ENCODE results near the gene PSMD7.
A peak's percentile ranks its signal among the peaks of the same experiment; 100 is the strongest.

Gene PSMD7

DNA sequence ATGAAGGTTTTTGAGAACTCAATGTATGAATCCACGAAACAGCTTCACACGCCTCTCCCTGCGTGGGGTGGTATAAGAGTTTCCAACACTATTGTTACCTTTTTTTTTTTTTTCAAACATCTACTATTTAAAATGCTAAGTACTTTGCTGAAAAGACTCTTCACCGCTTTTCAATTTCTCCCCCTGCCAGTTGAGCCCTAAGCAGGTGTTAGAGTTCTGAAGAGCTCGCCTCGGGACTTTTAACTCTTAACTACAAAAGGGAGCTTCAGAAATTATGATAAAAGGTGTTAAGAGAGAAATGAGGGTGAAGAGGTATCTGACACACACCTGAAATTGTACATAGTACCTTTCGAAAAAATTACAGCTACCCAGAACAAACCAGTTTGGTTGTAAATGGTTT is 20.9 kb upstream of the PSMD7 start:
- Histone ChIP-seq H3K27ac (ENCODE audit: low read depth, low read length) (peak overlapping the region; percentile 36; the same call in 1 of the 2 replicates), H3K27me3 (ENCODE audit: insufficient read depth, low read length) (no peaks in the 10 kb centered on the region), H3K36me3 (ENCODE audit: insufficient read depth, low read length) (no peaks in the 10 kb centered on the region), H3K9me3 (ENCODE audit: insufficient read depth, low read depth, low read length) (no peaks in the 10 kb centered on the region), H3K4me3 (ENCODE audit: low read length) (peak overlapping the region; percentile 29; the same call in 1 of the 2 replicates), H3K9ac (ENCODE audit: low read depth, low read length) (0 out of 2 replicates have a peak overlapping the region, but pooled peaks have one; percentile 16), H3K4me1 (ENCODE audit: insufficient read depth, low read length) (peaks cover 12% of the 10 kb centered on the region)
- 44% methylated on average over 2 of the region's 7 CpGs for WGBS

DNA sequence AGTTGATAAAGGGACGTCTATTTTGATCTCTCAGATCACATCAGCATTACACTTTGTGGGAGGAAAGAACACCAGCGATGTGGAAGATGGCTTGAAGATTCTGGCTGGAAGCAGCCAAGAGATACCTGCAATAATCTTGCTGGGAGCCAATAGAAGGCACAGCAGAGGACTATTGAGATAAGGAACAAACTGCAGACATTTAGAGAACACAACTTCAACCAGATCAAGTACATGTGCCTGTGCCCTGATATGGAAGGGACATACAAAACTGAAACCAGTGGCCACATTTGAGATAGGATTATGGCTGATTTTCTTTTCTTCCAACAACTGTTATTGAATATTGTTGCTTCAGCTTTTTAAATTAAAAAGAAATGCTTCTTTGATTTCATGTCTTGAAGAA is 18.6 kb upstream of the PSMD7 start:
- Histone ChIP-seq H3K27ac (ENCODE audit: low read depth, low read length) (no peak overlapping the region), H3K36me3 (ENCODE audit: insufficient read depth, low read length) (no peaks in the 10 kb centered on the region), H3K9me3 (ENCODE audit: insufficient read depth, low read depth, low read length) (no peaks in the 10 kb centered on the region), H3K4me1 (ENCODE audit: insufficient read depth, low read length) (peaks cover 21% of the 10 kb centered on the region), H3K9ac (ENCODE audit: low read depth, low read length) (no peak overlapping the region), H3K4me3 (ENCODE audit: low read length) (no peak overlapping the region), H3K27me3 (ENCODE audit: insufficient read depth, low read length) (no peaks in the 10 kb centered on the region)
- 90% methylated on average over 2 of the region's 2 CpGs for WGBS

DNA sequence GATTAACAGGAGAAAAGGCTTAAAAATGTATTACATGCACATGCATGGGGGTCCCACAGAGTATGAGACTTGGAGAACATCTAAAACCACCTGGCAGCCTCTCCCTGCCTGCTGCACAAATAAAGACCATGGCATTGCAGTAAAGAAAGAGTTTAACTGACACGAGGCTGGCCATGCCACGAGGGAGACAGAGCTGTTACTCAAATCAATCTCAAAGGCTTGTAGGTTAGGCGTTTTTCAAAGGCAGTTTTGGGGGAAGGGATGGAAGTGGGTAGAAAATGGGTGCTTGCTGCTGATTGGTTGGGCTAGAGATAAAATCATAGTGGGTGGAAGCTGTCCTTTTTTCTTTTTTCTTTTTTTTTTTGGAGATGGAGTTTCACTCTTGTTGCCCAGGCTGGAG is 17.3 kb upstream of the PSMD7 start:
- Histone ChIP-seq H3K4me3 (ENCODE audit: low read length) (no peak overlapping the region), H3K9ac (ENCODE audit: low read depth, low read length) (no peak overlapping the region), H3K27ac (ENCODE audit: low read depth, low read length) (no peak overlapping the region), H3K4me1 (ENCODE audit: insufficient read depth, low read length) (peaks cover 21% of the 10 kb centered on the region), H3K9me3 (ENCODE audit: insufficient read depth, low read depth, low read length) (0 out of 2 replicates have a peak, but pooled peaks cover 3% of the 10 kb centered on the region), H3K27me3 (ENCODE audit: insufficient read depth, low read length) (no peaks in the 10 kb centered on the region), H3K36me3 (ENCODE audit: insufficient read depth, low read length) (no peaks in the 10 kb centered on the region)
- WGBS: 94% methylated on average over 3 of the region's 3 CpGs

DNA sequence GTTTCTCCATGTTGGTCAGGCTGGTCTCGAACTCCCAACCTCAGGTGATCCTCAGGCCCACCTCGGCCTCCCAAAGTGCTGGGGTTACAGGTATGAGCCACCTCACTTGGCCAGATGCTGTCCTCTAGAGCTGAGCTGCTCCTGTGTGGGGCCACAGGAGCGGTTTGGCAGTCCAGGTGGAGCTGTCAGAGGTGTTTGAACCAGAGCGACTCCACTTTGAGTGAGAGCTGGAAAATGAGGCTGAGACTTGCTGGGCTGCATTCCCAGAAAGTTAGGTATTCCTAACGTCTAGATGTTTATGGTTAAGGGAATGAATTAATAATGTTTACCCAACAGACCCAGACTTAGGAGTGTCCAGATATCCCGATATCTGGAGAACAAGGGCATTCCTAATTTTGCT is 16.8 kb upstream of the PSMD7 start:
- Histone ChIP-seq H3K9ac (ENCODE audit: low read depth, low read length) (no peak overlapping the region), H3K4me3 (ENCODE audit: low read length) (no peak overlapping the region), H3K4me1 (ENCODE audit: insufficient read depth, low read length) (peaks cover 21% of the 10 kb centered on the region), H3K36me3 (ENCODE audit: insufficient read depth, low read length) (no peaks in the 10 kb centered on the region), H3K9me3 (ENCODE audit: insufficient read depth, low read depth, low read length) (0 out of 2 replicates have a peak, but pooled peaks cover 3% of the 10 kb centered on the region), H3K27ac (ENCODE audit: low read depth, low read length) (no peak overlapping the region), H3K27me3 (ENCODE audit: insufficient read depth, low read length) (no peaks in the 10 kb centered on the region)
- 89% methylated on average over 5 of the region's 6 CpGs for WGBS

DNA sequence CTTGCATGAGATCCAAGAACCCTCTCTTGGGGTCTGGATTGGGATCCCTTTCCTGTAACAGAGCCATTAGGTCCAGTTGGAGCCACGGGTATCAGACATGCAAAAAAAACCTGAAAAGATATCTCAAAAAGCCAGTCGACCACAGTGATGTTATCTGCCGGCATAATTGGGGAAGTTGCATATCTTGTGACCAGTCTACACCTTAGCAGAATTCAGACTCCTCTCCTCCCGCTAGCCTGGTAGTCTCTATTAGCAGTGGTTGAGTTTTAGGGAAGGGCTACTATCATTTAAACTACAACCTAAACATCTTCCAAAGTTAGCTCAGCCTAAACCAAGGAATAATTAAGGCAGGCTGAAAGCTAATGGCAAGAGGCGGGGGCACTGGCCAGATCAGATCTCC is 16.2 kb upstream of the PSMD7 start:
- Histone ChIP-seq H3K4me1 (ENCODE audit: insufficient read depth, low read length) (peaks cover 17% of the 10 kb centered on the region), H3K4me3 (ENCODE audit: low read length) (no peak overlapping the region), H3K27ac (ENCODE audit: low read depth, low read length) (no peak overlapping the region), H3K27me3 (ENCODE audit: insufficient read depth, low read length) (no peaks in the 10 kb centered on the region), H3K36me3 (ENCODE audit: insufficient read depth, low read length) (no peaks in the 10 kb centered on the region), H3K9ac (ENCODE audit: low read depth, low read length) (no peak overlapping the region), H3K9me3 (ENCODE audit: insufficient read depth, low read depth, low read length) (0 out of 2 replicates have a peak, but pooled peaks cover 3% of the 10 kb centered on the region)
- 89% methylated on average over 4 of the region's 5 CpGs for whole genome bisulfite sequencing

DNA sequence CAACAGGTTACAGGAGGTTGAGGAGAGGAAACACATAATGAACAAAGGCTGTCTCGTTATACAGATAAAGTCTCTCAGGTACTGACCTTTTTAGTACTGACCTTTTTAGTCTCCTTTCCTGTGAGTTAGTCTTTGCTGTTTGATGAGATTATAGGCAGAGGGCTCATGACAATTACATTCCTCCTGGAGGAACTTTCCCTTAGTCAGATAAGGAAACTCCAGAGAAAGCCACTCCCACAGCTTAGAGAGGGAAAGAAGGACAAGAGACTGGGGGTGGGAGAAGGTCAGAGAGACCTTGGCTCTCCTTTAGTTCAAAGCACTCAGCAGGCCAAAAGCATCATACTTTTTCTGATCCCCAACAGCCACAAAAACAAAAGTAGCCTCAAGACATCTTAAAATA is 15.3 kb upstream of the PSMD7 start:
- H3K4me3 ChIP-seq (ENCODE audit: low read length): no peak overlapping the region
- H3K4me1 ChIP-seq (ENCODE audit: insufficient read depth, low read length): peaks cover 9% of the 10 kb centered on the region
- 0 out of 2 replicates have a peak, but pooled peaks cover 3% of the 10 kb centered on the region for H3K9me3 ChIP-seq (ENCODE audit: insufficient read depth, low read depth, low read length)
- H3K27me3 ChIP-seq (ENCODE audit: insufficient read depth, low read length): no peaks in the 10 kb centered on the region
- no peak overlapping the region for H3K27ac ChIP-seq (ENCODE audit: low read depth, low read length)
- H3K36me3 ChIP-seq (ENCODE audit: insufficient read depth, low read length): no peaks in the 10 kb centered on the region
- no peak overlapping the region for H3K9ac ChIP-seq (ENCODE audit: low read depth, low read length)
- 84% methylated on average over 1 of the region's 1 CpG for WGBS

DNA sequence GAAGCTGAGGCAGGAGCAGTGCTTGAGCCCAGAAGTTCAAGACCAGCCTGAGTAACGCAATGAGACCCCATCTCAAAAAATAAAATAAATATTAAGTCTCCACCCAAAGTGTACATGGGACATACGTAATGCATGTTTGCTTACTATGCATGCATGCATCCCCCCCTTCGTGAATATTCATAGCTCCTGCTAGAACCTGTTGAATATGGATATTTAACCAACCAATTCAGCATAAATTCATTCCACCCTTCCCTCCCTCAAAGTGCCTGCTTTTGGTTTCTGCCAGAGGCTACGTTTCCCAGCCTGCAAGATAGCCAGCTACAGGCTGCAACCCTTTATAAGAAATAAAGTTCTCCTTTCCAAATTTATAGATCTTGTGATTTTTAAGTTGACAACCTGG is 12.9 kb upstream of the PSMD7 start:
- no peak overlapping the region for H3K4me3 ChIP-seq (ENCODE audit: low read length)
- peaks cover 9% of the 10 kb centered on the region for H3K4me1 ChIP-seq (ENCODE audit: insufficient read depth, low read length)
- H3K27me3 ChIP-seq (ENCODE audit: insufficient read depth, low read length): no peaks in the 10 kb centered on the region
- H3K9me3 ChIP-seq (ENCODE audit: insufficient read depth, low read depth, low read length): 0 out of 2 replicates have a peak, but pooled peaks cover 3% of the 10 kb centered on the region
- no peak overlapping the region for H3K9ac ChIP-seq (ENCODE audit: low read depth, low read length)
- H3K36me3 ChIP-seq (ENCODE audit: insufficient read depth, low read length): no peaks in the 10 kb centered on the region
- 91% methylated on average over 4 of the region's 4 CpGs for WGBS
- H3K27ac ChIP-seq (ENCODE audit: low read depth, low read length): no peak overlapping the region

DNA sequence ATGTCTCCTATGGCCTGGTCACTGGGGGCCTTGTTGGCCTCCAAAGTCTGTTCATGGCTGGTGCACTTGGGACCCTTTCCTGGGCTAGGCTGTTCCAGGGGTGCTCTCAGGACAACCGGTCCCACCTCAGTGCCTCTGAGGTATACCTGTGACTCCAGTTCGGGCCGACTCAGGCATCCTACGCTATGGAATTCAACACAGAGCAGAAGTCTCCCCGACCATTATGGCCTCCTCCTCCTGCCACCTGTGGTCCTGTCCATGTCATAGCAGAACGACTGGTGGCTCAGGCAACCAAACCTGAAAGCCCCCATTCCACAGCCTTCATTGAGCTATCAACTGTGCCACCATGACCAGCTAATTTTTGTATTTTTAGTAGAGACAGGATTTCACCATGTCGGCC is 8.5 kb upstream of the PSMD7 start:
- WGBS: 94% methylated on average over 7 of the region's 7 CpGs
- no peaks in the 10 kb centered on the region for H3K36me3 ChIP-seq (ENCODE audit: insufficient read depth, low read length)

DNA sequence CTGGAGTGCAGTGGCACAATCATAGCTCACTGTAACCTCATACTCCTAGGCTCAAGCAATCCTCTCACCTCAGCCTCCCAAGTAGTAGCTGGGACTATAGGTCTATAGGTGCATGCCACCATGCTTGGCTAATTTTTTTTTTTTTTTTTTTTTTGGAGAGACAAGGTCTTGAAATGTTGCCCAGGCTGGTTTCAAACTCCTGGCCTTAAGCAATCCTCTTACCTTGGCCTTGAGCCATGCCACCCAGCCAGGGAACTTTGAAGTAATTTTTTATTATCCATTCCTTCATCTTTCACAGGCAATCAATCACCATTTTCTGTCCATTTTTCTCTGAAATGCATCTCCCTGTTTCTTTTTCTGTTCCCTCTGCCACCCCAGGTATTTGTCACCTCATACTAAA is 6.3 kb upstream of the PSMD7 start:
- Histone ChIP-seq H3K27me3 (ENCODE audit: insufficient read depth, low read length) (no peaks in the 10 kb centered on the region), H3K4me1 (ENCODE audit: insufficient read depth, low read length) (no peaks in the 10 kb centered on the region), H3K9ac (ENCODE audit: low read depth, low read length) (no peak overlapping the region), H3K4me3 (ENCODE audit: low read length) (no peak overlapping the region), H3K36me3 (ENCODE audit: insufficient read depth, low read length) (no peaks in the 10 kb centered on the region), H3K27ac (ENCODE audit: low read depth, low read length) (no peak overlapping the region), H3K9me3 (ENCODE audit: insufficient read depth, low read depth, low read length) (peaks cover 7% of the 10 kb centered on the region; the same call in 1 of the 2 replicates)

More for the DNA sequence above, 8.5 kb upstream of the PSMD7 start:
- Histone ChIP-seq H3K27ac (ENCODE audit: low read depth, low read length) (no peak overlapping the region), H3K4me3 (ENCODE audit: low read length) (no peak overlapping the region), H3K9ac (ENCODE audit: low read depth, low read length) (no peak overlapping the region), H3K9me3 (ENCODE audit: insufficient read depth, low read depth, low read length) (peaks cover 10% of the 10 kb centered on the region; the same call in 1 of the 2 replicates), H3K4me1 (ENCODE audit: insufficient read depth, low read length) (no peaks in the 10 kb centered on the region), H3K27me3 (ENCODE audit: insufficient read depth, low read length) (no peaks in the 10 kb centered on the region)

DNA sequence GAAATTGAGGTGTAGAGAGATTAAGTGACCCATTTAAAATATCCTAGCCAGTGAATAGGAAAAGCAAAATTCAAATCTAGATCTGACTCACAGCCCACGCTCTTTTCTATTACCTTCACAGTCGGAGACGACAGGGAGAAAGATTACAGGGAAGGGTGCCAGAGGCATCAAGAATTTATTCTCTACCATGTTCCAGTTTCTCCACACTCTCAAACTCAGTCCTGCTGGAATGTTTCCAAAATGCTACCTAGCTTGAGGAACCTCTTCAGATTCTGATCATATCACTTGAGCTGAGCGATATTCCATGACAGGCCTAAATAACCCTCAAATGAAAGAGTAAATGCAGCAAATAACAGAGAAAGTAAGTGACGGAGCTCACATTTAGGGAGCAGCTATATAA is 5.4 kb upstream of the PSMD7 start:
- H3K27ac ChIP-seq (ENCODE audit: low read depth, low read length): no peak overlapping the region
- no peaks in the 10 kb centered on the region for H3K36me3 ChIP-seq (ENCODE audit: insufficient read depth, low read length)
- no peak overlapping the region for H3K9ac ChIP-seq (ENCODE audit: low read depth, low read length)
- WGBS: 95% methylated on average over 5 of the region's 5 CpGs
- H3K9me3 ChIP-seq (ENCODE audit: insufficient read depth, low read depth, low read length): peaks cover 7% of the 10 kb centered on the region; the same call in 1 of the 2 replicates
- H3K27me3 ChIP-seq (ENCODE audit: insufficient read depth, low read length): no peaks in the 10 kb centered on the region
- peaks cover 6% of the 10 kb centered on the region; the same call in 1 of the 2 replicates for H3K4me1 ChIP-seq (ENCODE audit: insufficient read depth, low read length)
- no peak overlapping the region for H3K4me3 ChIP-seq (ENCODE audit: low read length)

DNA sequence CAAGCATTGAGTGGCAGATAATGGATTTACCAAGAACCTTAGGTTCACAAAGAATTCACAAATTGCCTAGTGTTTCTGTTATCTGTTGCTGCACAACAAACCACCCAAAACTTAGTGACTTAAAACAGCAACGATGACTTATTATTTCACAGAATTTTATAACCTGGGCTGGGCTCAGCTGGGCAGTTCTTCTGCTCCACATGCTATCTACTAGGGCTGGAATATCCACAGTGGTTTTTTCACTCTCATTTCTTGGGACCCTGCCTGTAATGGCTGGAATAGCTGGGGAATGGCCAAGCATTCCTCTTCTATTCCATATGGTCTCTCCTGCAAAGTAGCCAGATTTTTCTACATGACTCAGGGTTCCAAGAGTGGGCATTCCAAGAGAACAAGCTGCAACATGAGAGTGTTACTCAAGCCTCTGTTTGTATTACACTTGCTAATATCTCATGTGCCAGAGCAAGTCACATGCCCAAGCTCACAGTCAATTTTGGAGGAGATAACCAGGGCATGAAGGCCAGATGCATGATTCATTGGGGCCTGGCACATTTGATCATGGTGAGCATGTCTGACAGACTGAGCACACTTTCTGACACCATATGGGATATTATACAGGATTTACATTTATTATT is 4.9 kb upstream of the PSMD7 start:
- 92% methylated on average over 1 of the region's 1 CpG for WGBS
- Histone ChIP-seq H3K36me3 (ENCODE audit: insufficient read depth, low read length) (no peaks in the 10 kb centered on the region), H3K4me3 (ENCODE audit: low read length) (no peak overlapping the region), H3K27ac (ENCODE audit: low read depth, low read length) (no peak overlapping the region), H3K9ac (ENCODE audit: low read depth, low read length) (no peak overlapping the region), H3K27me3 (ENCODE audit: insufficient read depth, low read length) (no peaks in the 10 kb centered on the region), H3K4me1 (ENCODE audit: insufficient read depth, low read length) (peaks cover 6% of the 10 kb centered on the region; the same call in 1 of the 2 replicates), H3K9me3 (ENCODE audit: insufficient read depth, low read depth, low read length) (peaks cover 7% of the 10 kb centered on the region; the same call in 1 of the 2 replicates)

DNA sequence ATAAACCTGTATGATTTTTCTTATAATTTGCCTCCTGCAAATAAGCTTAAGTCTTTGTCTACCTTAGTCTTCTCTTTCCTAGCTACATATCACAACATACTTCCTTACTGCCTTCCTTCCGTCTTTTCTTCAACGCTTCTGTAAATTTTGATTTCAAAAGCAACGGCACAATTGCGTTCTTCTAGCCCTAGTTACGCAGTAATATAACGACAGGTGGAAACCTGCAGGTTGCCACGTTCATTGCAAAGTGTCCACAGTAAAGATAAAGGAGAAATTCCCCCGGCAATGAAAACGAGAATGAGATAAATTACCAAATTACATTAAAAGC is 546 bp upstream of the PSMD7 start:
- 17% methylated on average over 7 of the region's 9 CpGs for WGBS
- no peaks in the 10 kb centered on the region for H3K27me3 ChIP-seq (ENCODE audit: insufficient read depth, low read length)
- 0 out of 2 replicates have a peak, but pooled peaks cover 7% of the 10 kb centered on the region for H3K9me3 ChIP-seq (ENCODE audit: insufficient read depth, low read depth, low read length)
- peak overlapping the region; percentile 95 for H3K27ac ChIP-seq (ENCODE audit: low read depth, low read length)
- peaks cover 14% of the 10 kb centered on the region for H3K4me1 ChIP-seq (ENCODE audit: insufficient read depth, low read length)
- peaks cover 32% of the 10 kb centered on the region for H3K36me3 ChIP-seq (ENCODE audit: insufficient read depth, low read length)
- peak overlapping the region; percentile 97 for H3K9ac ChIP-seq (ENCODE audit: low read depth, low read length)
- H3K4me3 ChIP-seq (ENCODE audit: low read length): peak overlapping the region; percentile 91
